Measurements from ENCODE around the gene FGD4. TPM values are rescaled to one million over a fixed set of nuclear protein-coding genes. Genes with fewer than 3 reads are reported as not detected.

The FGD4 gene
- total RNA-seq, 4 donors from 2014 or later = 13.8 to 34.6 (median 20.8) TPM

DNA sequence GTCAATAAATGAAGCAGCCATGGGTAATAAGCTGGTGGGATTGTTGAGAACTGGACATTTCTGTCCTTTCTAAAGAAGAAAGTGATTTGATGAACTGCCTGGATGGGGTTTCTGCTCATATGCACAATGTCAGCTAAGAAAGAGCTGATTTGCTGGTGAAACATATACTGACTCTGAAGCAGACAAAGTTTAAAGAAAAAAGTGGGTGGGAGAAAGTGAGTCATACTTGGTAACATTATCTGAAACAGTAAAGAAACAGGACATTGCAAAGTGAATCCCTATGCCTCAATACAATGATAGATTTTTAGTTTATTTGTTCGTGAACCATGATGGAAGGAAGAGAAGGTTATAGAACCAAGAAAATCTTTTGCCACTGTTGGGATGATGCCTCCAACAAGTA, 184.2 kb downstream of the FGD4 start:
- no peak for DNase-seq
- no peak for TF ChIP-seq POLR2A (IDR thresholded peaks at IDR 0.05)
- Histone ChIP-seq H3K4me3 (no peak overlapping the region), H3K27ac (no peak overlapping the region), H3K36me3 (no peaks in the 10 kb centered on the region), H3K27me3 (no peaks in the 10 kb centered on the region), H3K4me1 (no peaks in the 10 kb centered on the region), H3K9me3 (no peaks in the 10 kb centered on the region)
- intact Hi-C loops (cut with DNase I; ENCODE audit: low total_unique reads) = no loop called here

DNA sequence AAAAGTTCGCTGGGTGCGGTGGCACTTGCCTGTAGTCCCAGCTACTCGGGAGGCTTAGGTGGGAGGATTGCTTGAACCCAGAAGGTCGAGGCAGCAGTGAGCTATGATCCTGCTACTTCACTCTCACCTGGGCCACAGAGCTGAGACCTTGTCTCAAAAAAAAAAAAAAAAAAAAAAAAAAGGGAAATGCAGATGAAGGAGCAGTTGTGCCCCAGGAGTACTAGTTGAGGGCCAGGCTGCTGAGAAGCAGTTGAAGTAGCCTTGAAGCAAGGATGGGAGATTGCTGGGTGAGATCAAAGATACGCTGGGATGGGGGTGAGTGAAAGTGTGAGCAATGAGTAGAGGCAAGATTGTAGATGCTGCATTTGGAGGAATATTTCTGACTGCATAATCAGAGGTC, 186.3 kb downstream of the FGD4 start:
- no peak overlapping the region for H3K4me3 ChIP-seq
- no peaks in the 10 kb centered on the region for H3K27me3 ChIP-seq
- H3K27ac ChIP-seq = no peak overlapping the region
- no peaks in the 10 kb centered on the region for H3K9me3 ChIP-seq
- TF ChIP-seq, protein P1, sequence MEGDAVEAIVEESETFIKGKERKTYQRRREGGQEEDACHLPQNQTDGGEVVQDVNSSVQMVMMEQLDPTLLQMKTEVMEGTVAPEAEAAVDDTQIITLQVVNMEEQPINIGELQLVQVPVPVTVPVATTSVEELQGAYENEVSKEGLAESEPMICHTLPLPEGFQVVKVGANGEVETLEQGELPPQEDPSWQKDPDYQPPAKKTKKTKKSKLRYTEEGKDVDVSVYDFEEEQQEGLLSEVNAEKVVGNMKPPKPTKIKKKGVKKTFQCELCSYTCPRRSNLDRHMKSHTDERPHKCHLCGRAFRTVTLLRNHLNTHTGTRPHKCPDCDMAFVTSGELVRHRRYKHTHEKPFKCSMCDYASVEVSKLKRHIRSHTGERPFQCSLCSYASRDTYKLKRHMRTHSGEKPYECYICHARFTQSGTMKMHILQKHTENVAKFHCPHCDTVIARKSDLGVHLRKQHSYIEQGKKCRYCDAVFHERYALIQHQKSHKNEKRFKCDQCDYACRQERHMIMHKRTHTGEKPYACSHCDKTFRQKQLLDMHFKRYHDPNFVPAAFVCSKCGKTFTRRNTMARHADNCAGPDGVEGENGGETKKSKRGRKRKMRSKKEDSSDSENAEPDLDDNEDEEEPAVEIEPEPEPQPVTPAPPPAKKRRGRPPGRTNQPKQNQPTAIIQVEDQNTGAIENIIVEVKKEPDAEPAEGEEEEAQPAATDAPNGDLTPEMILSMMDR (IDR thresholded peaks at IDR 0.05) = no peak
- no peak for TF ChIP-seq POLR2A (IDR thresholded peaks at IDR 0.05)
- intact Hi-C loops (cut with DNase I; ENCODE audit: low total_unique reads) = no loop called here
- H3K36me3 ChIP-seq = no peaks in the 10 kb centered on the region
- H3K4me1 ChIP-seq = no peaks in the 10 kb centered on the region
- no peak for DNase-seq

DNA sequence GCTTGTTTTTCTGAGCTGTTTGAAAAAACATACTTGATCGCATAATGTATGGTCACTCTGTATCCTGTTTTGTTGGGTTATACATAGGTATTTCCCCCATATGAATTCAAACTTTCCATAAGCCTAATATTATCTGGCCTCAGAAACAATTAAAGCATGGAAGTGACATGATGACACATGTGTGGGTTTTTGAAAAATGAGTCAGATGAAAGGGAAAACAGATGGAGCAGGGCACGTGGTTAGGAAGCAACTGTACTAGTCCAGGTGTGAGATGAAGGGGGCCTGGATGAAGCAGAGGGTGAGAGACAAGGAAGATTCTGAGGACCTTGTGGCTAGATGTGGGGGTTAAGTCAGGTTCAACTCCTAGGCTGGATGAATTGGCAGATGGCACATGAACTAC, 187.0 kb downstream of the FGD4 start:
- Histone ChIP-seq H3K27ac (no peak overlapping the region), H3K4me3 (no peak overlapping the region), H3K4me1 (no peaks in the 10 kb centered on the region), H3K9me3 (no peaks in the 10 kb centered on the region), H3K27me3 (no peaks in the 10 kb centered on the region), H3K36me3 (no peaks in the 10 kb centered on the region)
- no peak for TF ChIP-seq POLR2A (IDR thresholded peaks at IDR 0.05)
- TF ChIP-seq, protein P1 (IDR thresholded peaks at IDR 0.05) = no peak
- no peak for DNase-seq
- intact Hi-C loops (cut with DNase I; ENCODE audit: low total_unique reads) = no loop called here

DNA sequence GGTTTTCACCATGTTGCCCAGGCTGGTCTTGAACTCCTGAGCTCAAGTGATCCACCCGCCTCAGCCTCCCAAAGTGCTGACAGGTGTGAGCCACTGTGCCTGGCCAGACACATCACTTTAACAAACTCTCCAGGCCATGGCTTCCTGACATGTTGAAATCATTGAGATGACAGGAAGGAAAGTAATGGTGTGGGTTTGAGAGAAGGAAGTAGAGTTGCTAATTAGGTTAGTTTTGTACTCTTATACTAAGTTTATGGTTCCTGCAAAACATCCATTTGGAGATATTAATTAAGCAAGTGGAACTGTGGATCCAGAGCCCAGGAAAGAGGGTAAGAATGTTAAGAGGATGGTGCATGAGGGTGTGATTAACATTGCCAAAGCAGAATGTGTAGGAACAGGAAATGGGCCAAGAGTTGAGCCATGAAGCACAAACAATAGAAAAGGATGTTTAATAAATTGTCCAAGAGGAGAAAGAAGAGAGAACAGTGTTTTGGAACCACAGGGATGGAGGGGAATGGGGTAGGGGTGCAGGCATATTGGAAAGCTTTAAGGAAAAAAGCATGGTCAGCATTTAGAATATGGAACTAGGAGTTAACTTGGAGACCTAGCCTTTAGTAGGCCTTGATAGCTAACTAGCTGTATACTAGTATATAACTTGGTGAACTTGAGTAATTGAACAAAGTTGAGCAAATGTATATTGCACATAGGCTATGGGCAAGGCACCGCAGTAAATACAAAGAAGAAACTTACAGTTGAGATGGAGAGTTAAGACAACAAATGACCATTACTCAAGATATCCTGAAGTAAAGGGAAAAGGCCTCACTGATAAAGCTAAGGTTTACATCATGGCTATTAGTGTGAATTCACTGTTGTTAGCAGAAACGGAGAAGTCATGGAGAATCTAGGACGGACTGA, 188.5 kb downstream of the FGD4 start:
- H3K4me3 ChIP-seq = no peak overlapping the region
- intact Hi-C loops (cut with DNase I; ENCODE audit: low total_unique reads) = no loop called here
- no peak overlapping the region for H3K27ac ChIP-seq
- no peak for DNase-seq
- H3K4me1 ChIP-seq = no peaks in the 10 kb centered on the region
- H3K36me3 ChIP-seq = no peaks in the 10 kb centered on the region
- H3K9me3 ChIP-seq = no peaks in the 10 kb centered on the region
- TF ChIP-seq, protein P1 (IDR thresholded peaks at IDR 0.05) = no peak
- TF ChIP-seq POLR2A (IDR thresholded peaks at IDR 0.05) = no peak
- H3K27me3 ChIP-seq = no peaks in the 10 kb centered on the region

DNA sequence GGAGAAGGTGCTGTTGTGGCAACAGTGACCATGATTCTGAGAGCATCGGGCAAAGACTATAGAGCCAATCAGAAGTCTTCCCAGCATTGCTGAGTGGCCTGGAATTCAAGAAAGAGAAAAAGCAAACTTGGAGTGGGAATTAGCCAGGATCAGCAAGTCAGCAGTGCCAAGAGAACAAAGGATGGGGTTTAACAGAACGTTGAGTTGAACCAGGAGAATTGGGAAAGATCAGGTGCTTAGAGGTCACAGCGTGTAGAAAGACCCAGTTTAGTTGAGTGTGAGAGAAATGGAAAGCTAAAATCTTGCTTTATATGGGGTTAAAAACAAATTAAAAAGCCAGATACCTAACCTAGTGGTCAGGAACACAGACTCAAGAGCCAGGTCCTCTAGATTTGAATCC, 189.2 kb downstream of the FGD4 start:
- intact Hi-C loops (cut with DNase I; ENCODE audit: low total_unique reads) = no loop called here
- H3K27ac ChIP-seq = no peak overlapping the region
- no peaks in the 10 kb centered on the region for H3K36me3 ChIP-seq
- H3K27me3 ChIP-seq = no peaks in the 10 kb centered on the region
- TF ChIP-seq, protein P1 (IDR thresholded peaks at IDR 0.05) = no peak
- no peak for TF ChIP-seq POLR2A (IDR thresholded peaks at IDR 0.05)
- no peak for DNase-seq
- no peak overlapping the region for H3K4me3 ChIP-seq
- H3K4me1 ChIP-seq = no peaks in the 10 kb centered on the region
- H3K9me3 ChIP-seq = no peaks in the 10 kb centered on the region
